NCI-H2081 (cell line): ENCODE results near the gene REEP5.
"Not testable (repeated sequence)": the region's sequence is repeated elsewhere in the genome, so short reads cannot be mapped to it uniquely, and the experiment has no call there.

Experiments
- DNase-seq, 2 experiments: peaks; one replicate each; lab custom pipeline; 2025; lab: John Stamatoyannopoulos, UW

REEP5 gene

DNA sequence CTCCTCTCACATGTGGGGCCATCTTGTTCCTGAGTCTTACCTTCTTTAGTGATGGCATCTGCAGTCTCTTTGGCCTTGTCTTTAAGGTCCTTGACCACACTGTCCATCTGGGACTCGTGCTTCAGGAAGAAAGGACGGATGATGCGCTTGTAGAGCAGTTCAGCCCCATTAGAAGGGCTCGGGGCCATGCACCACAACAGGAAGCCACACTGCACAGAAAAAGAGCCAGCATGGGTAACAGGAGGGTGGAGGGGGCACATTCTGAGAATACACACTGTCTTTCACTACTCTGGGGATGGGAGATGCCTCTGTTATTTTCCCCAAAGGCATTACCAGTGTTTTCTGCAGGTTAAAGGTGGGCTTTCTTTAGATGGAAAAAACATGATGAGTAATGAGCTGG is 35.1 kb downstream of the REEP5 start:
- DNase-seq: no peak

DNA sequence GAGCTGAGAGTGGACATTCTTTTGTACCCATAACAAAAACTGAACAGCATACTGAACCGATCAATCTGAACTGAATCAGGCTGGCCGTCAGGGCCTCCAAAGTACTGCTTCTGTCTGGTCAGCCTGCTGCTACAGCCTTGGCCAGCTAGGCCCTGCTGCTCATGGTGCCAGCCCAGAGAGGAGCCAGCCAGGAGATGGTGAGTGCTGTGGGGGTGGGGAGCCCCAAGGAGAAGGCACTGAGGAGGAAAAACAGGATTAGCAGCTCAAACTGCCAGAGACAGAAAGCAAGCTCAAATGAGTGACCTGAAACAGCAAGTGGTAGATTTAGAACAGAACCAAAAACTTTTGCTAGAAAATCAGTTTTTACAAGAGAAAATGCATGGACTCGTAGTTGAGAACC is 37.0 kb downstream of the REEP5 start:
- DNase-seq: no peak

DNA sequence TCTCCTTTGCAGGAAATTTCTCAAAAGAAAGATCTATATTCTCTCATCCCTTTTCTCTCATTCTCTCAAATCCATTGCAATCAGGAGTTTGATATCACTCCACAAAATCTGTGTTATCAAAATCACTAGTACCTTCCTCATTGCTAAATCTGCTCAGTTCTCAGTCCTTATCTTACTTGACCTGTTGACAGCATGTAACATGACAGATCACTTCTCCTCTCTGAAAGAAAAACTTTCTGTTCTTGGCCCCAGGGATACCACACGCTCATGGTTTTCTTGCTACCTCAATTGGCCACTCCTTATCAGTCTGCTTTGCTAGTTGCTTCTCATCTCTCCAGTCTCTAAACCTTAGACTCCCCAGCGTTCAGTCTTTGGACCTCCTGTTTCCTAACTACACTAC is 38.8 kb downstream of the REEP5 start:
- DNase-seq: no peak

DNA sequence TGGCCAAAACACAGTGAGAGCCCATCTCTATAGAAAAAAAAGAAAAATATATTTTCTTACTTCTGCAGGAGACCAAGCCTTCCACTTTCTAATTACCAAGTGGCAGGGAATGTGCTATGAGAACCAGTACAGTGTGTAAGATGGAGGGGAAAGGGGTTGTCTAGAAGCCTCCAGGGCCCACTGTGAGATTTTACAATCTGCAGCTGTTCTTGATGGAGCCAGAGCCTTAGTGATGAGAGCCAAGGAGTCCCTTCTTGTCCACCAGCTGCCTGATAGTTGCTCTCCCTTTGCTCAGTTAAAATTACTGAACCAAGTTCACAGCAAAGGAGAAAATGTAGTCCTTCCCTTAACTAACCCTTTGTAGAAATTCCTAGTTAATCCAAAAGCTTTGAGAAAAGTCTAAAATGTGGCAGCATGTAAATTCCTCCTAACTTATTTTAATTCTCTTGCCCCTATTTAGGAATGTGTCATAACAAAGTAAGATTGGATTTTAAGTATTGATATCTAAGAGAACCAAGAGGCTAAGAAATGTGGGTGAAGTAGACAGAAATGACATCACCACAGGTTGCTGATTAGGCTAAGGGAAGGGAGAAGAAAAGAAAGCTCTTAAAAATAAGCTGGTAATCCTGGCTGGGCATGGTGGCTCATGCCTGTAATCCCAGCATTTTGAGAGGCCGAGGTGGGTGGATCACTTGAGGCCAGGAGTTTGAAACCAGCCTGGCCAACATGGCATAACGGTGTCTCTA is 41.6 kb downstream of the REEP5 start:
- no peak for DNase-seq

DNA sequence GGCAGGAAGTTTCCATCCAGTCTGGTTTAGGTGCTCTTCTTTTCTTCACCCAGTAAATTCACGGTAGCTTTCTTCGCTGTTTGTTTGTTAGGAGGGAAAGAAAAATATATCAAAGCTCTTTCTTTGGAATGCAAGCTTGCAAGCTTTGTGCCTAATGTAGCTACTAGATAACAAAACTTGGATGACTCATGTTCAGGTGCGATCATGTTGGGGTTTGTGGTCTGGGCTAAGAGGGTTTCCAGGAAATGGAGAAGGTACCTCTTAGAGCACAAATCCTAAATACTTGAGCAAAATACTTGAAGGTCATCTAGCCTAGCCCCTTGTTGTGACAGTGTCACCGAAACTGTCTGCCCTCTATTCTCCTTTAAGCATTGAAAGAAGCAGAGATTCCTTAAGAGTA is 43.3 kb downstream of the REEP5 start:
- DNase-seq: no peak

DNA sequence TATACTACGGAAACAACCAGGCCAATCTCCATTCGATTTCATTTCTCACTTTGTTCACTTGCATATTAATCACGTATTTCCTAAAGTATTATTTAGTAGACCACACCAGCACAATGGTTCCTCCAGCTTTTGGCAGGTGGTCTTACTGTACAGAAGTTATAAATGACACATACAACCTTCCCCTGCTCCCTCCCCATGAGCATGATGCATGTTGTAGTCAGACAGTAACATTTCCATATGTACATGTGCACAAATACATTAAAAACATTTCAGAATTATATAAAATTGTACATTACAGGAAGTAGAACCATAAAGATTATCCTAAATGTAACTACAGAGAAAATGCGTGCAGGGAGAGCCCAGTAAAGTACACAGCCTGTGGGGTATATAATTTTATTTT is 43.9 kb downstream of the REEP5 start:
- DNase-seq: no peak

DNA sequence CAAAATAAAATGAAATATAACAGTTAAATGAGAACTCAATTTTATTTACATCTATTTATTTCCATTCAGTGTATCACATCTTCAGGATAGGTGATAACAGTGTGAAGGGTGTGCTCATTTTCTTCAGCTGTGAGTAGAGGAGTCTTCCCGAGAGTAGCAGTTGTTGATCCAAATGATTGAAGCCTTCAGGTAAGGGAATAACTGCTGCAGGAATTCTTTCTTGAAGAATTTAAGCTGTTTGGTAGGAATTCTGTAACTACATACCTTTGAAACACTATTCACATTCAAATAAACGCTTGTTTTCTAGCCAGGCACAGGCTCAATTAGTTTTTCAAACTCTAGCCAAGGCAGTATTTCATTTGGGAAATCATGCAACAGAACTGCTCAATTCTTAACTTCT is 45.7 kb downstream of the REEP5 start:
- DNase-seq: no peak

DNA sequence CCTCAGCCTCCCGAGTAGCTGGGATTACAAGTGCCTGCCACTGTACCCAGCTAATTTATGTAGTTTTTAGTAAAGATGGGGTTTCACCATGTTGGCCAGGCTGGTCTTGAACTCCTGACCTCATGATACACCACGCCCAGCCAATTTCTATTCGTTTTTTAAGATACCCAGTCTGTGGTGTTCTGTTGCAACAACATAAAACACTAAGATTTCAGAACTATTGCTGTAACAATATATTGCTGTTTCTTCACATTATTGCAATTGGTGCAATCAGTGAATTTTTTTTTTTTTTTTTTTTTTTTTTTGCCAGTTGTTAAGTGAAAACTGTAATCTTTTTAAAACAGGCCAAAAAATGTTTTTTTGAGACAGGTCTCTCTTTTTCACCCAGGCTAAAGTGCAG is 51.1 kb downstream of the REEP5 start:
- DNase-seq: no peak

DNA sequence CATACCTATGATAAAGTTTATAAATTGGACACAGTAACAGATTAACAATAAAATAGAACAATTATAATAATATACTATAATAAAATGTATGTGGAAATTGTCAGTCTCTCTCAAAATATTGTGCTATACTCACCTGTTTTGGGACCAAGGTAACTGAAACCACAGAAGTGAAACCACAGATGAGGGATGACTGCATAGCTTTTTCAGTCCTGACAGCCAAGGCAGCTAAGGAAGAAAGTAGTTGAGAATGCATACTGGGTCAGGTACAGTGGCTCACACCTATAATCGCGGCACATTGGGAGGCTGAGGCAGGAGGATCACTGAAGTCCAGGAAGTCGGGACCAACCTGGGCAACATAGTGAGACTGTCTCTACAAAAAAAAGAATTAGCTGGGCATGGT is 52.1 kb downstream of the REEP5 start:
- DNase-seq: no peak

DNA sequence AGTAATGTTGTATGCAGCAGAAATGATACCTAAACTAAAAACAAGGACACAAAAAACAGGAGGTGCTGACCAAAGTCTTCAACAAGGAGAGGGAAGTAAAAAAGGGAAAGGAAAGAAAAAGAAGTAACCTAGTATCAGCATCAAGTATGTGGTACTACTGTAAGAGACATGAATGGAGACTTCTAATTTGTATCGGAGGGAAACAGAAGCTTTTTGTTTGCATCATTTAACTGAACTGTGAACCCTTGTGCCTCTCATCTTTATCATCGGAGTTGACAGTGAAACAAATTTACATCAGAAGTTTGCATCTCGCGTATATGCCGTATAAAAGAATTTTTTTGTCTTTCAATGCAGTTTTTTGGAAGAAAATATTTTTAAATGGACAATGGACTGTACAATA is 54.6 kb downstream of the REEP5 start:
- no peak for DNase-seq

DNA sequence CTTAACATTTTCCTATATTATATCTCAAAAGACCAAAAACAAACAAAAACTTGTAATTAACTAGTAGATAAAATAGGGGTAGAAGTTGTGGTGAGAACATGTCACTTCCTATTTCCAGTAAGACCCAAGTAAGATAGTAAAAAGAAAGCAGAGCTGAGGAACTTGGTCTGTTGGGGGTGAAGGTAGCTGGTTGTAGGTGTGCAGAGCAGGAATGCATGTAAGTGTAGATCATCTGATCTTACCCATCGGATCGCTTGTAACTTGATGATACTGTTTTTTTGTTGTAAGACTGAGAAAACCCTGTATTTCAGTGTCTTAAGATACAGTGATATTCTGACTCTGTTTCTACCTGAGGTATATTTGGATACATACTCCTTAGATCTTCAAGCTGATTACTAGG is 55.3 kb downstream of the REEP5 start:
- no peak for DNase-seq

DNA sequence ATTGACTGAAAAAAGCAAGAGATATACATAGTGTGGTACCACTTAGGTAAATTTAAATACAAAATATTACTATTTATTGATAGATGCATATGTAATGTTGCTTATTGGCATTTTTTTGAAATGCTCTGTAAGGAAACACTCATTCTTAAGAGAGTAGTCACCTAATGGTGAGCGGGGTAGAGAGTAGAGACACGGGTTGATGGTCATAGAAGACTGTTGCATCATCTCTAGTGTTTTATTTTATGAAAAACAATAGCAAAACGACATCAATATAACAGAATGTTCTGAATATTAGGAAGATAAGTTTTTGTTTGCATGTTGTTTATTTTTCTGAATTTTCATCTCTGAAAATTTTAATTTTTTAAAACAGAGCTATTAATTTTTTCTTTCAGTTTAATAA is 56.9 kb downstream of the REEP5 start:
- DNase-seq: no peak

DNA sequence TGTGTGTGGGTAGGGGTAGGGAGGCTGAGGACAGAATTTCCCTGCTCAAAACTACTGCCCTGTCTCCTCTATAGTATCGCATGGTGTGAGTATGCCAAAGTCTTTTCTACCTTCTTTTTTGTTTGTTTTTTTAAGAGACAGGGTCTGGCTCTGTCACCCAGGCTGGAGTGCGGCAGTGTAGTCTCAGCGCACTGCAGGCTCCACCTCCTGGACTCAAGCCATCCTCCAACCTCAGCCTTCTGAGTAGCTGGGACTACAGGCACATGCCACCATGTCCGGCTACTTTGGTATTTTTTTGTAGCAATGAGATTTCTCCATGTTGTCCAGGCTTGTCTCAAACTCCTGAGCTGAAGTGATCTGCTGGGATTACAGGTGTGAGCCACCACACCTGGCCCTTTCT is 58.5 kb downstream of the REEP5 start:
- peak in 1 of 2 experiments; percentile 4 for DNase-seq

DNA sequence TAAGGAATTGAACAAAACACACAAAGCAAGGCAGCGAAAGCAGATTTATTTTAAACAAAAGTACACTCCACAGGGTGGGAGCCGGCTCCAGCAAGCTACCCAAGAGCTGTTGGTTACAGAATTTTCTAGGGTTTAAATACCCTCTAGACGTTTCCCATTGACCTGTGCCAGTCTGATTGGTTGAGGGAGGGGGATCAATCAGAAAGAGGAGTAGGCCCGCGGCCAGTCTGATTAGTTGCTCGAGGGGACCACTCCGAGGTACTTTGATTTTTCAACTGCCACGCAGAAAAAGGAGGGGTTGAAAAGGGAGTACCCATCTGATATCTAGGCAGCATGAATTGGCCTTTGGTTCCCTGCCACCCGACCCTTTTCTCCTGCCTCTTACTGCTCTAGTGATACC is 59.9 kb downstream of the REEP5 start:
- peak; percentile 6 to 40 for DNase-seq

DNA sequence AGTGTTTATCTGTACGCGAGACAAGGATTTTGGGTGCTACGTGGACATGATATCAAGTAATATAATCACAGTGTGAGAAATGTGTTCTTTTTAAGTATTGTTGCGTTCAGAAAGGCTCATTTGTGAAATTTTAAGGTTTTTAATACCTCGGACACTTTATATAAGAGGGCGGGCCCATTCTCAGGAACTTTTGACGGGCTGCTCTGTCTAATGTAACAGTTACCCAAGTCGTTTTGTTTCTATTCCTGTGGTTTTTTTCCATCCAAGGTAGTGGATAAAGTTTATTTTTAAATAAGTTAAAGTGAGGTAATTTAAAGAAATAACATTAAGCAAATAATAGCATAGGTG is 60.4 kb downstream of the REEP5 start:
- DNase-seq: no peak

DNA sequence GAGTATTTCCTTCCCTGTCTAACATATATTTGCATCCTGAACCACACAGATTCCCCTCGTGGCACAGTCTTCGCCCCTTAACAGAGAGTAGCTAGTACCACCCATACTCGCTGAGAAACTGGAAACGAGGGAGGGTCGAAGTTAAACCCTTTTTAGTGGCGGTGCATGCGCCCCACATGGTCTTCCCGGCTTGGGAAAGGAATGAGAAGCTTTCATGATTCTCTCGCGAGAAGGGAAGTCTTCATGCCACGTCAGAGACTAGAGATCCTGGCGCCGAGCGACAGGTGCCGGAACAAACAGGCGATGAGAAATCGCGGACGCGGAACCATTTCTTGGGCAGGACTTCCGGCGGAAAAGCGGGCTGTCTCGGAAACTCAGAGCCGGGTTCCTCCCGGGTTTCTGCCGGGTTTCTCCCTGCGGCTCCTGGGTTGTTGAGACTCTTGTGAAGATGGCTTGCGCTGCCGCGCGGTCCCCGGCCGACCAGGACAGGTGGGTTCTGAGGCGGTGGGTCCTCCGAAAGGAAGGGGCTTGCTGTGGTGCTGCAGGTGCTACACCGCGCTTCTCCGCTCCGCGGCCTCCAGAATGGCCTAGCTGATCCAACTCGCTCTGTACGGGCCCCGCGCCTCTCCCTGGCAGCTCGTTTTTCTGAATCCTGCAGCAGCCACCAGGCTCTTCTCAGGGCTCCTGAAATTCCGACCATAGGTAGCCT is 60.9 kb downstream of the REEP5 start, which contains the start of gene SRP19:
Gene SRP19, plus strand, starts transcription at position 359 of the 709 bp plus-strand sequence. Its CDS starts 90 bp downstream, at position 449.
- DNase-seq: peak; percentile 92 to 96

DNA sequence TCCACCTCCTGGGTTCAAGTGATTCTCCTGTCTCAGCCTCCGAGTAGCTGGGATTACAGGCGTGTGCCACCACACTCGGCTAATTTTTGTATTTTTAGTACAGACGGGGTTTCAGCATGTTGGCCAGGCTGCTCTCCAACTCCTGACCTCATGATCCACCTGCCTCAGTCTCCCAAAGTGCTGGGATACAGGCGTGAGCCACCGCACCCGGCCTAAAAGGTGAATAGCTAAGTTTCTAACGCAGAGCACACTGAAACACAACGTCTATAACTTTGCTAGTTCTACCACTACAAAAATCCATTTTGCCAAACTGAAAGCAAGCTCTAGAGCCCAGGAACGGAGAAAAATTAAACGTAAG is 61.5 kb downstream of the REEP5 start:
- not testable (repeated sequence) for DNase-seq

DNA sequence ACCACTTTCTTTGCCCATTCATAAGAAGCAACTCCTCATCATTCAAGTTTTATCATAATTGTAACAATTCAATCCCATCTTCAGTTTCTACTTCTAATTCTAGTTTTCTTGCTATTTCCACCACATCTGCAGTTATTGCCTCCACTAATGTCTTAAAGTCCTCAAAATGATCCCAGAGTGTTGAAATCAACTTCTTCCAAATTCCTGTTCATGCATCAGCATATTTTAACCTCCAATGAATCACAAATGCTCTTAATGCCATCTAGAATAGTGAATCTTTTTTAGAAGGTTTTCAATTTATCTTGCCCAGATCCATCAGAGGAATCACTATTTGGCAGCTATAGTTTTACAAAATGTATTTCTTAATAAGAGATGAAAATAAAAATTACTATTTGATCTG is 64.2 kb downstream of the REEP5 start:
- no peak for DNase-seq

DNA sequence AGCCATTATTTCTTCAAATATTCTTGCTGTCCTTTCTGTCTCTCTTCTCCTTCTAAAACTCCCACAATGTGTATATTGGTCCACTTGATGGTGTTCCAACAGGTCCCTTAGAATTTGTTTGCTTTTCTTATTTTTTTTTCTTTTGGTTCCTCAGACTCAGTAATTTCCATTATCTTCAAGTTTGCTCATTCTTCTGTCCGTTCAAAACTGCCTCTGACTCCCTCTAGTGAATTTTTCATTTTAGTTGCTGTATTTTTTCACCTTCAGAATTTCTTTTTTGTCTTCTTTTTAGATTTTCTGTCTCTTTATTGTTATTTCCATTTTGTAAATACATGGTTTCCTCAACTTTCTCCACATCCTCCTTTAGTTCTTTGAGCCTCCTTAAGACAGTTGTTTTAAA is 67.4 kb downstream of the REEP5 start:
- DNase-seq: no peak

DNA sequence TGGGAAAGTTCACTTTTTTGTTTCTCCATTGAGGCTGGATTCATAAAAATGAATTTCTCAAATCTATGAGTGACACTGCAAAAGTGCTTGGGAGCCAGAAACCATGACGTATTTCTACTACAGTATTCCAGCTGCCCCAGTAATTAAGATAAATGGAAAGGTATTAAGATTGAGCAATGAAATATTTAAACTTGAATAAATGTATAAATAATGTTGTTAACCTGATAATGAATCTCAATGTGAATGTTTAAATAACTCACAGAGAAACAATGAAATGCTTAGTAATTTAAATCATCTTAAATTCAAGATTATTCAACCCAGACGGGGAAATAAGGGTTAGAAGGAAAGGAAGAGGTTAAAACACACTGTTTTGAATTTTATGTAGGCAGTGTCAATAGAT is 72.1 kb downstream of the REEP5 start:
- DNase-seq: no peak

DNA sequence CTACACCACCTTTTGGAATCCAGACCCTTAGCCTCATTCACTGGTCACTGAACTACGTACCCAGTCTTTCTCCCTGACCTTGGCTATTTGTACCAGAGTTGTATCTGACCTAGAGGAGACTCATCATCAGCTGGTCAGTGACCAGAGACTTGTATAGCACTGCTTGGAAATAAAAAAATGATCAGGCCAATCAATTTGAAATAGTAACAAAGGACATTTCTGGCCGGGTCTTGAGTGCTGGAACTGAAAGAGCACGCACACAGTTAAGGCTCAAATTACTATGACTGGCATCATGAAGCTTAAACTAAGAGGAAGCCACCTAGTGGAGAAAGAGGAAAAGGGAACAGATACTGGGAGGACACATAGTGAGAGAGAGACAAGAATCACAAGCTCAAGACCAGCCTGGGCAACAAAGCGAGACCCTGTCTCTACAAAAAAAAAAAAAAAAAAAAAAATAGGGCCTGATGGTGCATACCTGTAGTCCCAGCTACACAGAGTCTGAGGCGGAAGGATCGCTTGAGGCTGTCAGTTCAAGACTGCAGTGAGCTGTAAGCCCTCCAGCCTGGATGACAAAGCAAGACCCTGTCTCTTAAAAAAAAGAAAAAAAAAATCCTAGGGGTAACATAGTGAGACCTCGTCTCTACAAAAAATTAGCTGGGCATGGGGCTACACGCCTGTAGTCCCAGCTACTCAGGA is 73.8 kb downstream of the REEP5 start:
- DNase-seq: peak; percentile 37 to 54

DNA sequence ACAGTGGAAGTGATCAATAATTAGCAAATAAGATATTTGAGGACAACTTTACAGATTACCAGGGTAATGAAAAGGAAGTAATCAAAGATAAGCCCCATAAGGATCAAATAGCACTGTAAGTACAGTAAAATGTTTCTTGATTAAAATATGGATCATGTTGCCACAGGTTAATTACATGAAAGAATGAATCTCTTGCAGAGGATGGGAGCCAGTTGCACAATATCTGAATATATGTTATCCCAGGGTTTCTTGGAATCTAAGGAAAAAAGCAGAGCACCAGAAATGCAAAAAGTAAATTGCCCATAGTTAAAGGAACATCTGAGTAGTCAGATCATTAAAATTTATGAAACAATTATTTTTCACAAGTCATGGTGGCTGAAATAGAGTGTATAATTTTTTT is 74.7 kb downstream of the REEP5 start:
- DNase-seq: no peak

DNA sequence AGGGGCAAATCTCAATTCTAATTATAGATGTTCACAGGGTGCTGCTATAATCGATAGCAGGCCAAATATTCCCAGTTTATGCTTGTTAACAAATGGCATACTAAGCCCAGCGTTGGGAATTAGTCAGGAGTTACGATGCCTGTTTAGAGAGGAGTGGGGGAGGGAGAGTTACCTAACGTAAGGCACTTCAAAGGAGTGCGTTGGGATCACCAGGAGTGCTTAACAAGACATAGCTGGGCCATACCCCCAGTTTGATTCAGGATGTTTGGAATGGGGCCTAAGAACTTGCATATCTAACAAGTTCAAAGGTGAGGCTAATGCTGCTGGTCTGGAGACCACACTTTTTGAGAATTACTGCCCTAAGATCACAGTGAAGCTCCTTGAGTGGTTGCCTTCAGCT is 75.5 kb downstream of the REEP5 start:
- no peak for DNase-seq
